HG02970 (cell line): ENCODE results near the gene FRMPD4.
"Not testable (repeated sequence)": the region's sequence is repeated elsewhere in the genome, so short reads cannot be mapped to it uniquely, and the experiment has no call there.

Experiments
- ATAC-seq: cut with Tn5 transposase; IDR thresholded peaks from one replicate; pipeline ENCODE4 v1.9.1; 2021; ENCODE audit warnings: mild to moderate bottlenecking, moderate library complexity, moderate number of reproducible peaks; ENCODE audit not compliant: unreplicated experiment, low FRiP score

The FRMPD4 gene

GRCh38 chrX:12494400-12495138 is 356.3 kb downstream of the FRMPD4 start:
- ATAC-seq: no peak

DNA sequence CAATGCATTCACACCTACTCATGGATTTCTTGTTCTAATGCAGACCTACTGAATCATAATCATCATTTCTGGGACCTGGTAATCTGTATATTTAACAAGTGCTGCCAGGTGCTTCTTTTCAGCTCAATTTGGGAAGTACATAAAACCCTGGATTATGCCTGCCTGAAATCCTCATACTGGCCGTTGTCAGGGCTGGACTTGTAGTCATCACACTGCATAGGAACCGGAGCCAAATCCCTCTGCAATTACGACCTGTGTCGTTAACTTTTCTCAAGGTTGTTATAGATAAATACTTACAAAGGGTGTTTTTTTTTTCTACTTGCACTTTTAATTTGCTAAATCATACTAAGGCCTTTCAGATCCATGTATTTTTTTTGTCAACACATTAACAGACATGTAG is 358.1 kb downstream of the FRMPD4 start:
- no peak for ATAC-seq

- ATAC-seq: no peak
Observed at GRCh38 chrX:12497832-12498591, 359.7 kb downstream of the FRMPD4 start.

- ATAC-seq: no peak
Observed at GRCh38 chrX:12505127-12505526, 366.9 kb downstream of the FRMPD4 start.

DNA sequence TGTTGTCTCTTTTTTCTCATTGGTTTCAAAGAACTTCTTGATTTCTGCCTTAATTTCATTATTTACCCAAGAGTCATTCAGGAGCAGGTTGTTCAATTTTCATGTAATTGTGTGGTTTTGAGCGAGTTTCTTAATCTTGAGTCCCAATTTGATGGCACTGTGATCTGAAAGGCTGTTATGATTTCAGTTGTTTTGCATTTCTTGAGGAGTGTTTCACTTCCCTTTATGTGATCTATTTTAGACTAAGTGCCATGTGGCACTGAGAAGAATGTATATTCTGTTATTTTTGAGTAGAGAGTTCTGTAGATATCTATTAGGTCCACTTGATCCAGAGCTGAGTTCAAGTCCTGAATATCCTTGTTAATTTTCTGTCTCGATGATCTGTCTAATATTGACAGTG is 377.1 kb downstream of the FRMPD4 start:
- peak; percentile 79 for ATAC-seq

GRCh38 chrX:12526306-12526705 is 388.0 kb downstream of the FRMPD4 start:
- no peak for ATAC-seq

DNA sequence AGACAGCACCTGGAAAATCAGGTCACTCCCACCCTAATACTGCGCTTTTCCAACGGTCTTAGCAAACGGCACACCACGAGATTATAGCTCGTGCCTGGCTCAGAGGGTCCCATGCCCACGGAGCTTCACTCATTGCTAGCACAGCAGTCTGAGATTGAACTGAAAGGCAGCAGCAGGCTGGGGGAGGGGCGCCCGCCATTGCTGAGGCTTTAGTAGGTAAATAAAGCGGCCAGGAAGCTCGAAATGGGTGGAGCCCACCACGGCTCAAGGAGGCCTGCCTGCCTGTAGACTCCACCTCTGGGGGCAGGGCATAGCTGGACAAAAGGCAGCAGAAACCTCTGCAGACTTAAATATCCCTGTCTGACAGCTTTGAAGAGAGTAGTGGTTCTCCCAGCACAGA is 399.8 kb downstream of the FRMPD4 start:
- not testable (repeated sequence) for ATAC-seq

- ATAC-seq: not testable (repeated sequence)
Observed at GRCh38 chrX:12542251-12542650, 404.0 kb downstream of the FRMPD4 start.

GRCh38 chrX:12548341-12548740 is 410.1 kb downstream of the FRMPD4 start:
- ATAC-seq: no peak

DNA sequence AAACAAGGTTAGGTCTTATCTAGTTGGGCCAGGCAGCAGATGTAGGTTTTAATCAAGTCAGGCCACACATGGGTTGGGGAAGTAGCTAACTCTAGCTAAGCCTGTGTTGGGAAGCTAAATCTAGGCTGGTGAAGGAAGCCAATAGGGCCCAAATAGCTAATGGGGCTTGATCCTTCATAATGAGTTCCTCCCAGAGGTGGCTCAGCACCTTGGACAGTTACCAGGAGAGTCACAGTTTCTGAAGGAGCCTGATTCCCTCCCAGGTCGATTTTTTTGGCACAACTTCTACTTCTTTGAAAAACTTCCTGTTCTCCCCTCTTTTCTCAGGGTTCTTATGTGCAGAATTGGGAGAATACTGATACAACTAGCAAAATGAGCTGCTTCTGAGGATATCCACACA is 410.5 kb downstream of the FRMPD4 start:
- no peak for ATAC-seq

DNA sequence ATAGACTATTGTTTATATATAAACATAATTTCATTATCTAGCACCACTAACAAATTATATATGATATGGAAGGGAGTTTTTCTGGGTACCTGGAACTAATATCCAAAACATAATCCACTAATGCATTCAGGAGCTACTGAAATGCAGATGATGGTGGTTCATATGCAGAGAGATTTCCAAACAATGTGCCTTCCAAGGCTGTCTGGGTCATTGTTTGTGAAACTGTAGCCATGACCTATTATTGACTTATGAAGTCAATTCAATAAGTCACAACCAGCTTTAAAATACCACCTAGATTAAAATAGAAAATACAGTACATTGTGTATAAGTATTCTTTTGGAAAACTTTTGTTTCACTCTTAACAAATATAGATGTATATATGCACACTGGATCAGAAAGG is 415.9 kb downstream of the FRMPD4 start:
- ATAC-seq: no peak

- ATAC-seq: no peak
Observed at GRCh38 chrX:12563121-12563520, 424.8 kb downstream of the FRMPD4 start.

- ATAC-seq: no peak
Observed at GRCh38 chrX:12564221-12564620, 425.9 kb downstream of the FRMPD4 start.

DNA sequence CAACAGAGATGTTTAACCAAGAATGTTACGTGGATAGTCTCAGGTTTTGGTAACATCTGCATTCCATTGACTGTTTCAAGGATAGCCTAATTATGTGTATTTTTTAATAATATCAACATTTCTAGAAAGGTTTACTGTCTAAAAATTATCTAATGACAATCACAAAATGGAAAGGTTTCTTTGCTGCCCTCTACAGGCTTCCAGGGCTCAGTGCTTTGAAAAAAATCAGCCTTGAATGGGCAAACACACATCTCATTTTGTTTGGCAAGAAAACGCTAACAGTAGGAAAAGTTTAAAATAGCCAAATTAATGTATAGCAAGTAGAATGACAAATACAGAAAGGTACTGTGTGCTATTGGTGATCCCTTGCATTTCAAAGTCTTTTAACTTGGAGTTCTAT is 429.6 kb downstream of the FRMPD4 start:
- no peak for ATAC-seq

- ATAC-seq: no peak
Observed at GRCh38 chrX:12570859-12571501, 432.7 kb downstream of the FRMPD4 start.

GRCh38 chrX:12579311-12579710 is 441.0 kb downstream of the FRMPD4 start:
- no peak for ATAC-seq

GRCh38 chrX:12580548-12580947 is 442.3 kb downstream of the FRMPD4 start:
- ATAC-seq: no peak

DNA sequence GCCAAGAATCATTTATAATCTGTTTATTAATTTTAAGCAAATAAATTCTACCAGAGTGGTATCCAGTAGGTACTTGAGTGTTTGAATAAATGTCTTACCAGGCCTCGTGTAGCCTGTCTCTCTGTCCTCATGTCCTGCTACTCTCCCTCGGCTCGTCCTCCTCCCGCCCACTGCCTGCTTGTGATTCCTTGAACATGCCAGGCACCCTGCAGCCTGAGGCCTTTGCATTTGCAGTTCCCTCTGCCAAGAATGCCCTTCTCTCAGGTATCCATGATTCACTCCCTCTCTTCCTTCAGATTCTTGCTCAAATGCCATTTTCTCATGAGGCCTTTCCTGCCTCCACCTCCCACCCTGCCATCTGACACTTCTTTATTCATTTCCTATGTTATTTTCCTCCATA is 443.3 kb downstream of the FRMPD4 start:
- no peak for ATAC-seq

DNA sequence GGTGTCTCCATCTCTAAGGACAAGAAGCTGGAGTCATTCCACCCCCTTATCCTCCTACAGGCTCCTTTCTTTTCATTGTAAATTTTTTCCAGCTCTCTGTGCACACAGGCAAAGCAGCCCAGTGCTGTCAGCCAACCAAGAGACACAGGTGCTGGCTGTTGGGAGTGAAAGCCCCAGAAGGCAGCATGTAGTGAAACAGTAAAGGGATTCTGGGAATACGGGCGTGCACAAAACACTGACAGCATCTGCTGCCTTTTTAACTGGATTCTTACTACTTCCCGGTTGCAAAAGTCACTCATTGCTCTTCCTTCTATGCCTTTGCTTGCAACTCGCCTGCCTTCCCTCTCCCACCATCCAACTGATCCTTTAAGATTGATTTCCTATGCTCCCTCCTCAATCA is 444.4 kb downstream of the FRMPD4 start:
- no peak for ATAC-seq

- ATAC-seq: no peak
Observed at GRCh38 chrX:12583543-12583942, 445.3 kb downstream of the FRMPD4 start.

- no peak for ATAC-seq
Observed at GRCh38 chrX:12595720-12596119, 457.4 kb downstream of the FRMPD4 start.
